SK-N-SH treated with all-trans-retinoic acid at 6 μM for 48 hours (cell line): ENCODE data around the gene REEP1.

Experiments
- ATAC-seq: fragments of 200-7000 bp; cut with Tn5 transposase; 3 replicates; pipeline ENCODE4 v1.9.1; 2020; ENCODE audit warnings: mild to moderate bottlenecking, moderate library complexity
- ARNTL ChIP-seq: fragments of 450-650 bp; formaldehyde crosslinking; IDR thresholded peaks from 2 replicates; pipeline ENCODE4 v1.5.0; 2020; ENCODE audit warnings: low read depth, mild to moderate bottlenecking, moderate library complexity, borderline replicate concordance
- BACH2 ChIP-seq: fragments of 250-450 bp; sonication (Bioruptor Pico); IDR thresholded peaks from 2 replicates; pipeline ENCODE4 v1.9.0; 2021; ENCODE audit warnings: mild to moderate bottlenecking, borderline replicate concordance
- CSDC2 ChIP-seq: fragments of 250-450 bp; sonication (Bioruptor Pico); IDR thresholded peaks from 2 replicates; pipeline ENCODE4 v1.5.0; 2020; ENCODE audit warnings: mild to moderate bottlenecking, moderate library complexity
- ESRRG ChIP-seq: fragments of 250-450 bp; sonication (Bioruptor Pico); IDR thresholded peaks from 2 replicates; pipeline ENCODE4 v1.6.1; 2021; ENCODE audit warnings: mild to moderate bottlenecking
- GLIS3 ChIP-seq: fragments of 250-450 bp; sonication (Bioruptor Pico); IDR thresholded peaks from 2 replicates; pipeline ENCODE4 v1.5.0; 2020; ENCODE audit warnings: mild to moderate bottlenecking, moderate library complexity
- ISL1 ChIP-seq: fragments of 250-450 bp; sonication (Bioruptor Pico); IDR thresholded peaks from 2 replicates; pipeline ENCODE4 v2.1.2; 2022; ENCODE audit warnings: mild to moderate bottlenecking, moderate library complexity
- OSR1 ChIP-seq: fragments of 250-450 bp; sonication (Bioruptor Pico); IDR thresholded peaks from 2 replicates; pipeline ENCODE4 v1.8.0; 2022; ENCODE audit warnings: moderate library complexity, mild to moderate bottlenecking, inconsistent platforms
- PPARA ChIP-seq: fragments of 250-450 bp; sonication (Bioruptor Pico); IDR thresholded peaks from 2 replicates; pipeline ENCODE4 v1.5.0; 2020; ENCODE audit warnings: mild to moderate bottlenecking, borderline replicate concordance
- RARB ChIP-seq: fragments of 250-450 bp; sonication (Bioruptor Pico); IDR thresholded peaks from 2 replicates; pipeline ENCODE4 v1.8.0; 2021; ENCODE audit warnings: mild to moderate bottlenecking, moderate library complexity
- SNAI2 ChIP-seq: fragments of 250-450 bp; sonication (Bioruptor Pico); IDR thresholded peaks from 2 replicates; pipeline ENCODE4 v1.5.0; 2020; ENCODE audit warnings: mild to moderate bottlenecking, moderate library complexity
- TCF4 ChIP-seq: fragments of 250-450 bp; sonication (Bioruptor Pico); IDR thresholded peaks from 2 replicates; pipeline ENCODE4 v1.8.0; 2021; ENCODE audit warnings: mild to moderate bottlenecking, moderate library complexity, borderline replicate concordance
- TOX ChIP-seq: fragments of 250-450 bp; sonication (Bioruptor Pico); IDR thresholded peaks from 2 replicates; pipeline ENCODE4 v1.8.0; 2021; ENCODE audit warnings: mild to moderate bottlenecking, moderate library complexity, borderline replicate concordance
- ZC3H10 ChIP-seq: fragments of 250-450 bp; sonication (Bioruptor Pico); IDR thresholded peaks from 2 replicates; pipeline ENCODE4 v1.5.1; 2021; ENCODE audit warnings: mild to moderate bottlenecking, moderate library complexity
- ZFP3 ChIP-seq: fragments of 250-450 bp; sonication (Bioruptor Pico); IDR thresholded peaks from 2 replicates; pipeline ENCODE4 v1.5.0; 2020; ENCODE audit warnings: mild to moderate bottlenecking, moderate library complexity
- ZFP30 ChIP-seq: fragments of 450-650 bp; formaldehyde crosslinking; IDR thresholded peaks from 2 replicates; pipeline ENCODE4 v1.5.0; 2022; ENCODE audit warnings: mild to moderate bottlenecking, moderate library complexity
- ZNF565 ChIP-seq: fragments of 450-650 bp; formaldehyde crosslinking; conservative IDR thresholded peaks from 2 replicates; pipeline ENCODE4 v1.5.0; 2020; ENCODE audit warnings: low read depth, mild to moderate bottlenecking, moderate library complexity
- ZNF8 ChIP-seq: fragments of 450-650 bp; formaldehyde crosslinking; IDR thresholded peaks from 2 replicates; pipeline ENCODE4 v1.5.0; 2020; ENCODE audit warnings: mild to moderate bottlenecking, moderate library complexity
- TF ChIP-seq, protein P1 (sequence below): fragments of 250-450 bp; sonication (Bioruptor Pico); IDR thresholded peaks from 2 replicates; pipeline ENCODE4 v1.5.1; 2021; ENCODE audit warnings: mild to moderate bottlenecking, moderate library complexity
- TF ChIP-seq, protein P2 (sequence below): fragments of 250-450 bp; sonication (Bioruptor Pico); IDR thresholded peaks from 2 replicates; pipeline ENCODE4 v1.5.0; 2020; ENCODE audit warnings: mild to moderate bottlenecking, moderate library complexity
- TF ChIP-seq, protein P3 (sequence below): fragments of 250-450 bp; sonication (Bioruptor Pico); IDR thresholded peaks from 2 replicates; pipeline ENCODE4 v1.5.1; 2020; ENCODE audit warnings: low read depth, mild to moderate bottlenecking, moderate library complexity
- TF ChIP-seq, protein P4 (sequence below): fragments of 250-450 bp; sonication (Bioruptor Pico); IDR thresholded peaks from 2 replicates; pipeline ENCODE4 v1.8.0; 2021; ENCODE audit warnings: low read depth, mild to moderate bottlenecking, moderate library complexity, borderline replicate concordance
- TF ChIP-seq, protein P5 (sequence below): fragments of 250-450 bp; sonication (Bioruptor Pico); IDR thresholded peaks from 2 replicates; pipeline ENCODE4 v1.8.0; 2020; ENCODE audit warnings: mild to moderate bottlenecking, moderate library complexity, borderline replicate concordance

The REEP1 gene

DNA sequence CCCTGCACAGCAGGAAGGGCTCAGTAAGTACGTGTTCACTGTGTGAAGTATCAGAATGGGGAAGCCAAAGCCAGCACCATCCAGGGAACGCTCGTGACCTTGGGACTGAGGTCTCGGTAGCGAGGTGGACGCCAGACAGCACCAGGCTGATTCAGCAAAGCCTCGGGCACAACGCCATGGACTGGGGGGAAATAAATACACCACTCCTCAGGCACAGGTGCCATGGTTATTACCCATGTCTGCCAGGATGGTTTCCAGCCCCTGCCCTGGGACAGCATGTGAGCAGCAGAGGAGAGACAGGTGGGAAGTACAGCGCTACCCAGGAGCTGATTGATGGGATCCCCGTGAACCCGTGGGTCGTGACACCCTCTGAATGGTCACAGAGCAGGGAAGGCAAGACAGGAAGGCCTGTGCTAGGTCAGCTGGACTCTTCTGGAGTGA is 53.0 kb downstream of the REEP1 start:
- ATAC-seq: no peak
- no peak for TF ChIP-seq GLIS3

DNA sequence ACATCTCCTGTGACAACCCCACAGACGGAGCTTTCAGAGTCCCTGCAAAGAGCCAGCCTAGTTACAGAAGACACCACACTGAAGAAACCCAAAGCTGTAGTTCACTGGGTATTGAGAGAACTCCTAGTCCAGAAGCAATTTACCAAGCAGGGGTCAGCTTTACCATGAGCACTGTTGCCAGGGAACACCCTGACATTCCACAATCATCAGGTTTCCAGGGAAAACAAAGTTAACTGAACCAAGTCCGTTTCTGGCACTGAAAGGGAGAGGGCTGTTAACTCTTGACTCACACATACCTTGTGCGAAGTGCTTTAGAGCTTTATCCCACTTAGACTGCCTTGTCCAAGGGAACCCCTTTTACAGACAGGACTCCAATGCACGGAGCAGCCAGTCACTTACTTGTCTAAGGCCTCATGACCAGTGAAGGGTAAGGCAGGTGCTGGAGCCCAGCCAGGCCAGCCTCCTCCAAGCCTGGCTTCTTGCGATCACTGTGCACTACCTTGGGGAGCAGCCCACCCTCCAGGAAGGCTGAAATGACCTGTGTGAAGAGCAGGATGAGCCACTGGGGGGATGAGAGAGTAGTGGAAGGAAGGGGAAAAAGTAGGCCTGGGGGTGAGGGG is 53.9 kb downstream of the REEP1 start:
- ATAC-seq: 0 out of 3 replicates have a peak, but pooled peaks have one; percentile 20
- TF ChIP-seq GLIS3: no peak

DNA sequence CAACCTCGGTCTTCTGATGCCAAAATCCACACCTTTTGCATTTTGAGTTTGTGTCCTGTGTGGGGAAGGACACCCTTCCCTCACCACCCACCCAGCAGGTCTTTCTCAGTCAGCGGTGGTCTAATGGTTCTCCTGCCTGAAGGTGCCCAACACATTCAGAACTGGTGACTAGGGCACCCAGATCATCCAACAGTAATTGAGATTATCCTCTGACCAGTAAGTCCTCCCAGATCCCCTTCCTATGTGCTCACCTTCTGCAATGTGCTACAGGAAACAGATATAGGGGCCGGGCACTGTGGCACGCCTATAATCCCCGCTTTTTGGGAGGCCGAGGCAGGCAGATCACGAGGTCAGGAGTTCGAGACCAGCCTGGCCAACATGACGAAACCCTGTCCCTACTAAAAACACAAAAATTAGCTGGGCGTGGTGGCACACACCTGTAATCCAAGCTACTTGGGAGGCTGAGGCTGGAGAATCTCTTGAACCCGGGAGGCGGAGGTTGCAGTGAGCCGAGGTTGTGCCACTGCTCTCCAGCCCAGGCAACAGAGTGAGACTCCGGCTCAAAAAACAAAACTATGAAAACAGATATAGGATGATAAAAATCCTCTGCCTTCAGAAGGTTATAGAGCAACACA is 56.2 kb downstream of the REEP1 start:
- ATAC-seq: no peak
- no peak for TF ChIP-seq GLIS3
- TF ChIP-seq, protein P1, sequence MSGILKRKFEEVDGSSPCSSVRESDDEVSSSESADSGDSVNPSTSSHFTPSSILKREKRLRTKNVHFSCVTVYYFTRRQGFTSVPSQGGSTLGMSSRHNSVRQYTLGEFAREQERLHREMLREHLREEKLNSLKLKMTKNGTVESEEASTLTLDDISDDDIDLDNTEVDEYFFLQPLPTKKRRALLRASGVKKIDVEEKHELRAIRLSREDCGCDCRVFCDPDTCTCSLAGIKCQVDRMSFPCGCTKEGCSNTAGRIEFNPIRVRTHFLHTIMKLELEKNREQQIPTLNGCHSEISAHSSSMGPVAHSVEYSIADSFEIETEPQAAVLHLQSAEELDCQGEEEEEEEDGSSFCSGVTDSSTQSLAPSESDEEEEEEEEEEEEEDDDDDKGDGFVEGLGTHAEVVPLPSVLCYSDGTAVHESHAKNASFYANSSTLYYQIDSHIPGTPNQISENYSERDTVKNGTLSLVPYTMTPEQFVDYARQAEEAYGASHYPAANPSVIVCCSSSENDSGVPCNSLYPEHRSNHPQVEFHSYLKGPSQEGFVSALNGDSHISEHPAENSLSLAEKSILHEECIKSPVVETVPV (CRISPR knock-in tag): no peak
- TF ChIP-seq, protein P2, sequence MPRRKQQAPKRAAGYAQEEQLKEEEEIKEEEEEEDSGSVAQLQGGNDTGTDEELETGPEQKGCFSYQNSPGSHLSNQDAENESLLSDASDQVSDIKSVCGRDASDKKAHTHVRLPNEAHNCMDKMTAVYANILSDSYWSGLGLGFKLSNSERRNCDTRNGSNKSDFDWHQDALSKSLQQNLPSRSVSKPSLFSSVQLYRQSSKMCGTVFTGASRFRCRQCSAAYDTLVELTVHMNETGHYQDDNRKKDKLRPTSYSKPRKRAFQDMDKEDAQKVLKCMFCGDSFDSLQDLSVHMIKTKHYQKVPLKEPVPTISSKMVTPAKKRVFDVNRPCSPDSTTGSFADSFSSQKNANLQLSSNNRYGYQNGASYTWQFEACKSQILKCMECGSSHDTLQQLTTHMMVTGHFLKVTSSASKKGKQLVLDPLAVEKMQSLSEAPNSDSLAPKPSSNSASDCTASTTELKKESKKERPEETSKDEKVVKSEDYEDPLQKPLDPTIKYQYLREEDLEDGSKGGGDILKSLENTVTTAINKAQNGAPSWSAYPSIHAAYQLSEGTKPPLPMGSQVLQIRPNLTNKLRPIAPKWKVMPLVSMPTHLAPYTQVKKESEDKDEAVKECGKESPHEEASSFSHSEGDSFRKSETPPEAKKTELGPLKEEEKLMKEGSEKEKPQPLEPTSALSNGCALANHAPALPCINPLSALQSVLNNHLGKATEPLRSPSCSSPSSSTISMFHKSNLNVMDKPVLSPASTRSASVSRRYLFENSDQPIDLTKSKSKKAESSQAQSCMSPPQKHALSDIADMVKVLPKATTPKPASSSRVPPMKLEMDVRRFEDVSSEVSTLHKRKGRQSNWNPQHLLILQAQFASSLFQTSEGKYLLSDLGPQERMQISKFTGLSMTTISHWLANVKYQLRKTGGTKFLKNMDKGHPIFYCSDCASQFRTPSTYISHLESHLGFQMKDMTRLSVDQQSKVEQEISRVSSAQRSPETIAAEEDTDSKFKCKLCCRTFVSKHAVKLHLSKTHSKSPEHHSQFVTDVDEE (CRISPR knock-in tag): no peak
- no peak for TF ChIP-seq OSR1 (CRISPR knock-in tag)
- TF ChIP-seq TOX (CRISPR knock-in tag): no peak
- TF ChIP-seq ARNTL (CRISPR knock-in tag): no peak
- TF ChIP-seq ZFP3 (CRISPR knock-in tag): no peak
- TF ChIP-seq ZNF565 (CRISPR knock-in tag): no peak
- no peak for TF ChIP-seq PPARA
- TF ChIP-seq TCF4 (CRISPR knock-in tag): no peak
- no peak for TF ChIP-seq ISL1 (CRISPR knock-in tag)
- TF ChIP-seq ZNF8 (CRISPR knock-in tag): no peak
- no peak for TF ChIP-seq RARB
- TF ChIP-seq SNAI2 (CRISPR knock-in tag): no peak
- TF ChIP-seq, protein P3, sequence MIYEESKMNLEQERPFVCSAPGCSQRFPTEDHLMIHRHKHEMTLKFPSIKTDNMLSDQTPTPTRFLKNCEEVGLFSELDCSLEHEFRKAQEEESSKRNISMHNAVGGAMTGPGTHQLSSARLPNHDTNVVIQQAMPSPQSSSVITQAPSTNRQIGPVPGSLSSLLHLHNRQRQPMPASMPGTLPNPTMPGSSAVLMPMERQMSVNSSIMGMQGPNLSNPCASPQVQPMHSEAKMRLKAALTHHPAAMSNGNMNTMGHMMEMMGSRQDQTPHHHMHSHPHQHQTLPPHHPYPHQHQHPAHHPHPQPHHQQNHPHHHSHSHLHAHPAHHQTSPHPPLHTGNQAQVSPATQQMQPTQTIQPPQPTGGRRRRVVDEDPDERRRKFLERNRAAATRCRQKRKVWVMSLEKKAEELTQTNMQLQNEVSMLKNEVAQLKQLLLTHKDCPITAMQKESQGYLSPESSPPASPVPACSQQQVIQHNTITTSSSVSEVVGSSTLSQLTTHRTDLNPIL: no peak
- TF ChIP-seq BACH2 (CRISPR knock-in tag): no peak
- TF ChIP-seq, protein P4, sequence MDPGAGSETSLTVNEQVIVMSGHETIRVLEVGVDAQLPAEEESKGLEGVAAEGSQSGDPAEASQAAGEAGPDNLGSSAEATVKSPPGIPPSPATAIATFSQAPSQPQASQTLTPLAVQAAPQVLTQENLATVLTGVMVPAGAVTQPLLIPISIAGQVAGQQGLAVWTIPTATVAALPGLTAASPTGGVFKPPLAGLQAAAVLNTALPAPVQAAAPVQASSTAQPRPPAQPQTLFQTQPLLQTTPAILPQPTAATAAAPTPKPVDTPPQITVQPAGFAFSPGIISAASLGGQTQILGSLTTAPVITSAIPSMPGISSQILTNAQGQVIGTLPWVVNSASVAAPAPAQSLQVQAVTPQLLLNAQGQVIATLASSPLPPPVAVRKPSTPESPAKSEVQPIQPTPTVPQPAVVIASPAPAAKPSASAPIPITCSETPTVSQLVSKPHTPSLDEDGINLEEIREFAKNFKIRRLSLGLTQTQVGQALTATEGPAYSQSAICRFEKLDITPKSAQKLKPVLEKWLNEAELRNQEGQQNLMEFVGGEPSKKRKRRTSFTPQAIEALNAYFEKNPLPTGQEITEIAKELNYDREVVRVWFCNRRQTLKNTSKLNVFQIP: no peak
- TF ChIP-seq ZC3H10 (CRISPR knock-in tag): no peak
- TF ChIP-seq, all 23 proteins: peak for 0

DNA sequence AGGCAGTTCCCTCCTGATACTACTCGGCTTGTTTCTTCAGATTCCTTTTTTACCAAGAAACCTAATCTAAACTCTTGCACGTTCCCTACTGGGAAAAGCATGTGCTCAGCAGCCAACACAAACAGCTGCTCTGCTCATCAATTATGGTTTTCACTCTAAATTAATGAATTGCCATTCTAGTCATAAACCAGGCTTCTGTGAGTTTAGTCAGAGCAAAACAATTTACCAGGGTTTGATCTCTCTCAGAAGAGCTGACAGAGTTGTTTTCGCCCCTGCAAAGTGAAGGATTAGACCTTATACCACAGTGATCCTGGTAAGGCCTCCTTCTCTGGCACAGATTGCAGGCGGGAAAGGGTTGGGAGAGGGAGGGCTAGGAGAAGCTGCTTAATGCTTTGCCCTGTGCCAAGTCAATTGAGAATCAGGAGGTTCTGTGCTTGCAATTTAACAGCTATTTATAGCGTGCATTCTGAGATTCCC is 57.2 kb downstream of the REEP1 start:
- ATAC-seq: peak; percentile 47
- TF ChIP-seq ISL1 (CRISPR knock-in tag) (0 out of 2 replicates have a peak, but pooled peaks have one; percentile 16), ESRRG (CRISPR knock-in tag) (no peak)

DNA sequence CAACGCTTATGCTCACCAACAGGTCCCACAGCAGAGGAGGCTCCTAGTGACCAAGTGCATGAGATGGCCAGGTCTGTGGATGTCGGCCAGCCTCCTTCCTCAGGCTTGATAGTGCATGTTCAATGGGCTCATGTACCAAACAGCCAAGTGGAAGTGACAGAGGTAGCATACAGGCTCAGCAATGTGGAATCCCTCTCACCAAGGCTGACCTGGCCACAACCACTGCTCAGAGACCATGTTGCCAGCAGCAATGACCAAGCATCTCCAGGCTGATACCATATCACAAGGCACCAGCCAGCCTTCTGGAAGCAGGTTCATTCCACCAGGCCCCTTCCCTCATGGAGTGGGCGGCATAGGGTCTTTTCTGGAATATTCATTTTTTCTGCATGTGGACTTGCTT is 61.5 kb downstream of the REEP1 start:
- ATAC-seq: no peak
- TF ChIP-seq CSDC2 (no peak), ESRRG (CRISPR knock-in tag) (no peak), ZC3H10 (CRISPR knock-in tag) (no peak), ZFP30 (CRISPR knock-in tag) (no peak), ARNTL (CRISPR knock-in tag) (no peak), ZNF8 (CRISPR knock-in tag) (no peak), RARB (no peak), TCF4 (CRISPR knock-in tag) (no peak), SNAI2 (CRISPR knock-in tag) (no peak), OSR1 (CRISPR knock-in tag) (no peak), TOX (CRISPR knock-in tag) (no peak)
- TF ChIP-seq, protein P5, sequence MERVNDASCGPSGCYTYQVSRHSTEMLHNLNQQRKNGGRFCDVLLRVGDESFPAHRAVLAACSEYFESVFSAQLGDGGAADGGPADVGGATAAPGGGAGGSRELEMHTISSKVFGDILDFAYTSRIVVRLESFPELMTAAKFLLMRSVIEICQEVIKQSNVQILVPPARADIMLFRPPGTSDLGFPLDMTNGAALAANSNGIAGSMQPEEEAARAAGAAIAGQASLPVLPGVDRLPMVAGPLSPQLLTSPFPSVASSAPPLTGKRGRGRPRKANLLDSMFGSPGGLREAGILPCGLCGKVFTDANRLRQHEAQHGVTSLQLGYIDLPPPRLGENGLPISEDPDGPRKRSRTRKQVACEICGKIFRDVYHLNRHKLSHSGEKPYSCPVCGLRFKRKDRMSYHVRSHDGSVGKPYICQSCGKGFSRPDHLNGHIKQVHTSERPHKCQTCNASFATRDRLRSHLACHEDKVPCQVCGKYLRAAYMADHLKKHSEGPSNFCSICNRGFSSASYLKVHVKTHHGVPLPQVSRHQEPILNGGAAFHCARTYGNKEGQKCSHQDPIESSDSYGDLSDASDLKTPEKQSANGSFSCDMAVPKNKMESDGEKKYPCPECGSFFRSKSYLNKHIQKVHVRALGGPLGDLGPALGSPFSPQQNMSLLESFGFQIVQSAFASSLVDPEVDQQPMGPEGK (CRISPR knock-in tag): no peak
- TF ChIP-seq, protein P1 (CRISPR knock-in tag): no peak
